B cell (primary cell): Measurements from ENCODE around the gene ZNF181.

Source experiments
- CTCF ChIP-seq: fragments of 200-600 bp; IDR thresholded peaks from one replicate; pipeline ENCODE4 v1.8.0; 2022; ENCODE audit warnings: antibody characterized with exemption, mild to moderate bottlenecking
- EZH2 ChIP-seq: IDR thresholded peaks from 2 replicates; pipeline ENCODE4 v1.6.1; 2012; ENCODE audit warnings: borderline replicate concordance, low read depth, mild to moderate bottlenecking, moderate library complexity, low read length; ENCODE audit not compliant: insufficient read depth, poor library complexity, severe bottlenecking

GRCh38 chr19:34772697-34773554 is 38.9 kb downstream of the ZNF181 start, which contains the start of gene ZNF599:
- TF ChIP-seq CTCF, result no peak
- no peak for TF ChIP-seq EZH2
